Uterus (tissue), 4 donors: ENCODE measurements around the gene NHERF1. TPM values are rescaled to one million over a fixed set of nuclear protein-coding genes. Genes with fewer than 3 reads are reported as not detected.

Experiments used
- DNase-seq, 2 donors: peaks; one replicate each; pipeline ENCODE4 v3.0.0-alpha.2; 2019 to 2020
- H3K27ac ChIP-seq, 2 donors: fragments of 200-600 bp; sonication (generic); 1 replicate in 1 of 2; 2 replicates in 1 of 2; pipeline ENCODE4 v1.5.1; 2016 to 2018
- H3K27me3 ChIP-seq, 2 donors: fragments of 200-600 bp; sonication (generic); one replicate each; pipeline ENCODE4 v1.5.1; 2018 to 2019; ENCODE audit warnings: control low read depth in 1 of 2
- H3K36me3 ChIP-seq, 2 donors: fragments of 200-600 bp; sonication (generic); one replicate each; pipeline ENCODE4 v1.5.1; 2019; ENCODE audit warnings: control low read depth in 1 of 2
- H3K4me1 ChIP-seq, 2 donors: fragments of 200-600 bp; sonication (generic); one replicate each; pipeline ENCODE4 v1.5.1; 2018 to 2019; ENCODE audit warnings: control low read depth in 1 of 2
- H3K4me3 ChIP-seq, 2 donors: fragments of 200-600 bp; sonication (generic); 1 replicate in 1 of 2; 2 replicates in 1 of 2; pipeline ENCODE4 v1.5.1; 2018 to 2019; ENCODE audit warnings: mild to moderate bottlenecking in 1 of 2
- H3K9me3 ChIP-seq, 2 donors: fragments of 200-600 bp; sonication (generic); one replicate each; pipeline ENCODE4 v1.5.1; 2019; ENCODE audit warnings: control low read depth in 1 of 2
- CTCF ChIP-seq, 4 experiments: fragments of 200-600 bp in 2 of 4; fragments of 450-650 bp in 2 of 4; sonication (generic) in 2 of 4; IDR thresholded peaks; one replicate each; pipeline ENCODE4 v1.5.1; 2016 to 2019; ENCODE audit warnings: antibody characterized with exemption in 4 of 4, mild to moderate bottlenecking in 2 of 4, moderate library complexity in 1 of 4
- POLR2A ChIP-seq, 2 donors: fragments of 450-650 bp; IDR thresholded peaks; one replicate each; pipeline ENCODE4 v1.6.1; 2016; ENCODE audit warnings: antibody characterized with exemption in 2 of 2, mild to moderate bottlenecking in 1 of 2, moderate library complexity in 1 of 2
- intact Hi-C: fragments of 100-400 bp; cut with DNase I; formaldehyde crosslinking; loops from one replicate; pipeline ENCODE4 v1.15.1; 2023; ENCODE audit warnings: low total_unique reads
- total RNA-seq, 4 donors: library from RNA; depleted of rRNA in 3 of 4; stranded (reverse); fragments of >200 nt in 3 of 4; gene quantifications; one replicate each; pipeline versions ENCODE4 v1.1.0 to v1.2.4, GENCODE V29; 2014 to 2023
- donor health status: DM: yes; HTN: yes; CAD: no.

NHERF1 gene
- total RNA-seq, 4 donors from 2014 or later = 3.3 to 16.9 (median 12.0) TPM

GRCh38 chr17:74754832-74755231 is 6.4 kb downstream of the NHERF1 start:
- Histone ChIP-seq H3K4me3 (no peak overlapping the region), H3K36me3 (no peaks in the 10 kb centered on the region), H3K27me3 (no peaks in the 10 kb centered on the region), H3K4me1 (no peaks in the 10 kb centered on the region), H3K9me3 (no peaks in the 10 kb centered on the region), H3K27ac (no peak overlapping the region)
- TF ChIP-seq CTCF (IDR thresholded peaks at IDR 0.05) = no peak
- no peak for TF ChIP-seq POLR2A (IDR thresholded peaks at IDR 0.05)
- no peak for DNase-seq
- intact Hi-C loops = no loop called here

- Histone ChIP-seq H3K36me3 (no peaks in the 10 kb centered on the region), H3K9me3 (no peaks in the 10 kb centered on the region), H3K27me3 (no peaks in the 10 kb centered on the region), H3K4me1 (no peaks in the 10 kb centered on the region), H3K27ac (no peak overlapping the region), H3K4me3 (no peak overlapping the region)
- DNase-seq = no peak
- intact Hi-C loops = no loop called here
- no peak for TF ChIP-seq POLR2A (IDR thresholded peaks at IDR 0.05)
- no peak for TF ChIP-seq CTCF (IDR thresholded peaks at IDR 0.05)
These were observed 7.1 kb downstream of the NHERF1 start for GRCh38 chr17:74755533-74755932.

- Histone ChIP-seq H3K27ac (no peak overlapping the region), H3K27me3 (no peaks in the 10 kb centered on the region), H3K36me3 (no peaks in the 10 kb centered on the region), H3K4me1 (no peaks in the 10 kb centered on the region), H3K4me3 (no peak overlapping the region), H3K9me3 (no peaks in the 10 kb centered on the region)
- intact Hi-C loops = no loop called here
- TF ChIP-seq POLR2A (IDR thresholded peaks at IDR 0.05) = no peak
- TF ChIP-seq CTCF (IDR thresholded peaks at IDR 0.05) = no peak
- no peak for DNase-seq
These were observed 8.5 kb downstream of the NHERF1 start for GRCh38 chr17:74756891-74757290.

- intact Hi-C loops = no loop called here
- Histone ChIP-seq H3K36me3 (no peaks in the 10 kb centered on the region), H3K27ac (no peak overlapping the region), H3K9me3 (no peaks in the 10 kb centered on the region), H3K27me3 (no peaks in the 10 kb centered on the region), H3K4me1 (no peaks in the 10 kb centered on the region), H3K4me3 (no peak overlapping the region)
- TF ChIP-seq CTCF (IDR thresholded peaks at IDR 0.05) (no peak), POLR2A (IDR thresholded peaks at IDR 0.05) (no peak)
- DNase-seq = no peak
These were observed 9.1 kb downstream of the NHERF1 start for GRCh38 chr17:74757502-74757901.

GRCh38 chr17:74757931-74758847 is 9.8 kb downstream of the NHERF1 start:
- Histone ChIP-seq H3K27me3 (no peaks in the 10 kb centered on the region), H3K36me3 (no peaks in the 10 kb centered on the region), H3K27ac (no peak overlapping the region), H3K9me3 (no peaks in the 10 kb centered on the region), H3K4me1 (no peaks in the 10 kb centered on the region), H3K4me3 (no peak overlapping the region)
- TF ChIP-seq CTCF (IDR thresholded peaks at IDR 0.05) = no peak
- no peak for TF ChIP-seq POLR2A (IDR thresholded peaks at IDR 0.05)
- intact Hi-C loops = no loop called here
- no peak for DNase-seq
